ENCODE measurements around the gene ATXN2. TPM values are rescaled to one million over a fixed set of nuclear protein-coding genes. Genes with fewer than 3 reads are reported as not detected.

Gene ATXN2
- total and polyA plus RNA-seq, 2 of the 4 experiments (the other 2 are of a cell fraction) = 12.4 to 66.5 TPM

DNA sequence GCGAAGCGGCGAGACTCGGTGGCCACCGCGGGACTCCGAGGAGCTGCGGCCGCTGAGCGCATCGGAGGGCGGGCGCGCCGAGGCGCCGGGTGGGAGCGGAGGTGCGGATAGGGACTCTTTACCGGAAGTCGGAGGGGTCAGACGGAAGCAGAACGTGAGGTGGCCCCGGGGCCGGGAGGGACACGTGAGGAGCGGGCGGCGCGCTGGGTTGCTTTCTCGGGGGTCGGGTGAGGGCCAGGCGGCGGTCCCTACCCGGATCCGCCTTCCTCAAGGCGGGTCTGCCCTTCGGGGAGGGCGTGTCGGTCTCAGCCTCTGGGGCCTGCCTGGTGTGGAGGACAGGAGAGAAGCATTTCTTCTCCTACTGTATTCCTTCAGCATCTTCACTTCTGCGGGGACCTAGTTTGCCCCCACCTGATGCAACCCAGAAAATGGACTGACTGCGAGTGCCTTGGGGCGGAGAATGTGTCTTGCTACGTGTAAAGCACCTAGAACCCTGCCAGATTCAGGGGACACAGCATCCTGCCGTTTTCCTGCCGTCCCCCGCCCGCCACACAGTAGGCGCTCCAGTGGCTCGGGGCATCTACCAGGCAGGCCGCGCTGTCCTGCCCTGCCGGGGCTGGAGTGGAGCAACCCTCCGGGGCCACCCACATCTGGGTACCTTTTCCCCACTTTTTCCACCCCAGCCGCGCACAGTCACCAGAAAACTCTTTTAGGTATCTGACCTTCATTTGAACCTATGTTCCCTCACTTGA is 514 bp upstream of the ATXN2 start (continued):
- TF ChIP-seq, protein P1, sequence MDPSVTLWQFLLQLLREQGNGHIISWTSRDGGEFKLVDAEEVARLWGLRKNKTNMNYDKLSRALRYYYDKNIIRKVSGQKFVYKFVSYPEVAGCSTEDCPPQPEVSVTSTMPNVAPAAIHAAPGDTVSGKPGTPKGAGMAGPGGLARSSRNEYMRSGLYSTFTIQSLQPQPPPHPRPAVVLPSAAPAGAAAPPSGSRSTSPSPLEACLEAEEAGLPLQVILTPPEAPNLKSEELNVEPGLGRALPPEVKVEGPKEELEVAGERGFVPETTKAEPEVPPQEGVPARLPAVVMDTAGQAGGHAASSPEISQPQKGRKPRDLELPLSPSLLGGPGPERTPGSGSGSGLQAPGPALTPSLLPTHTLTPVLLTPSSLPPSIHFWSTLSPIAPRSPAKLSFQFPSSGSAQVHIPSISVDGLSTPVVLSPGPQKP (IDR thresholded peaks at IDR 0.05; ENCODE audit: borderline replicate concordance, low read depth, low read length) = 0 out of 2 replicates have a peak, but pooled peaks have one; percentile 4
